NCI-H2171 (cell line): ENCODE data around the gene FOXN3.
A peak's percentile ranks its signal among the peaks of the same experiment; 100 is the strongest.

Experiments
- DNase-seq: peaks from one replicate; lab custom pipeline; 2025; lab: John Stamatoyannopoulos, UW

The FOXN3 gene

DNA sequence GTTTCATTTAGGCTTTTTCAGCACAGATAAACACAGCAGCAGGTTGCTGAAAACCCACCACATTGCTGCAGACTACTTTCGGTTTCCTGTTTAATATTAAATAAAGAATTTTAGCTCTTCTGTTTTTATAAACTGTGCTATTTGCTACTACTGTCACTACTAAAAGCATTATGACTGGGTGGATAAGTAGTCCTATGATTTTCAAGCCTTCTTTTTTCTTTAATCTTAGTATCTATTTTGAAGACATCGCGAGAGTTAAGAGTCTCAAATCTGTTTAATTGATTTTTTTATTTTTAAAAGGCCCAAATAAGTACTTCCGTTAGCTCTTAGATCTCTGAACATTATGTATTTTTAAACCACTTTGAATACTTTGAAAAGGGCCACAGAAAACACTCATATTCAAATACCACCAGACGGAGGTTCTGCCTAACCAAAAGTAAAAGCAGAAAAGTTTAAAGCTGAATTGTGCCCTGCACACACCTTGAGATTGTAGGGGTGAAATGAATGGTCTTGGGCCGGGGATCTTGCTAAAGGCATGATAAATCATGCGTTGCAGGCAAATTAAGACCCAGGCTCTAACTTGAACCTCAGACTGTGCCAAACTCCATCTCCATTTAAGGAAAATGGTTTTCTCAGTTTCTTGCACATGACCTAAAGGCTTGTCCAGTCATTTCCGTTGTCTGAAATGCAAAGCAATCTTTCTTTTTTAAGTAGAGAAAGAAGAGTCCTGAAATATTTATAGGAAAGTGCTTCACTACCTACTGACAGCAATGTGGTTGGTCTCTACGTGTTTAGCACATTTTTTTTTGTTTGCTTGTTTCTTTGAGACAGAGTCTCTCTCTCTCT lies 13.6 kb upstream of the FOXN3 start:
- no peak for DNase-seq

DNA sequence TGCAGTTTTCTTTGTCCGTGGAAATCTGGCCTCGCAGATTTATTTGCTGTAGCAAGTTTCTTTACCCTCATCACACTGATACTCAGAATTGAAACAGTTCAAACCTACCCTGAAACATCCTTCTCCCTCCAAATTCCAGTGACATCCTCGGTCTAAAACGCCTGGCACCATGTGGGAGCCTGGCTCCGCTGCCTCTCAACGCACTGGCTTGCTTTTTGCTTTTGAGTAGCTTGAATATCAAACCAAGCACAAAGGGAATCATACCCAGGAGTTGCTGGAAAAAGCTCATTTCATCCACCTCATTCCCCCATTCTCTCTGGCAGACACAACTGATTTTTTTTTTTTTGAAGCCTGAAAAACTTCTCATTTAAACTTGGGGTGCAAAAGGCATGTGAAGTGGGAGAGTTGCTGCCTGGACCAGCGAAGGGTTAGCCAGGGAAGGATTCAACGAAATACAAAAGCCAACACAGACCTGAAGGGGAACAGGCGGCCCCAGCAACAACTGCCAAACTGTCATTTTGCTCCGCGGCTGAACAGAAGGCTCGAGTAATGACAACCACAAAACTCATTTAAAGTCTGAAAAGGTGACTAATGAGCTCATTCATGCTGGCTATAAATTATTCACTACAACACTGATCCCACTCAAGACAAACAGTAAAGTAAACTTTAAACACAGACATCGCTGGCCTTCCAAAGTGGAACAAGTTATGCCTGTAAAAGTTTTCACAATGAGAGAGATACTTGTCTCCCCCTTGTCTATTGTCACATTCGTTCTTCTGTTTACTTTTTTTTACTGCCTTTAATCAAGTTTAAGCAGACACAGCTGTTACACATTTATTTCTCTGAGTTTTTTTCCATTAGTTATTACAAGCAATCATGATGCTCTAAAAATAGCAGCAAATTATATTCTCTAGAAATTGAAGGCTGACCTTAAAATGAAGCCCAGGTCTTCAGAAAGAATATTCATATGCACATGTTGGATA lies 12.5 kb upstream of the FOXN3 start:
- DNase-seq = peak; percentile 58

DNA sequence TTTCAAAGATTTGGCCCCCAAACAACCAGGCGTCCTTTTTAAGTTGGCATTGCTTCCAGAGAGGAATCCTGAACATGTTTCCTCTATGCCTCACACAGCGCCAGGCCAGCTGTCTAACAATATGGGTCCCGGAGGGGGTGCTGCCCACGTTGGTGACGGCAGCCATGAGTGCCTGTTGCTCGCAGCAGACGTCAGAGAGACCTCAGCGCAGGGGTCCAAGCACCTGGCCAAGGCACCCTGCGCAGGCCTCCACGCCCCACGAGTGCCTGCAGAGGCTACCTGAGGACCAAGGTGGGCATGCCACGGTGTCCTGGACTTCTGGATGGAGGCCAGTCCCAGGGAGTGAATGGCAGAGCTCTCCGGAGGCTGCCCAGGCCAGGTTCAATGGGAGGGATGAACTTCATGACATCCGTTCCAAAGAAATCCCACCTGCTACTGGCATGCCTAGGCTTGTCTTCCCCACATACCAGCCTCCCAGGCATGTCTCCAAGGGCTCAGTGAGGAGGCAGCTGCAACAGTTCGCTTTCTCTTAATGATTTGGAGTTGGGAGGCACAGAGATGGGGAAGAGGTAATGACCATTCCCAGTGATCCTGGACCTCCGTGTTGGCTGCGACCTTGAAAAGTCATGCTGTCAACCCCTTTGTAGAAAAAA lies 11.6 kb upstream of the FOXN3 start:
- peak; percentile 92 for DNase-seq

GRCh38 chr14:89428173-89428523 lies 11.1 kb upstream of the FOXN3 start:
- DNase-seq = no peak

GRCh38 chr14:89427426-89428172 lies 10.6 kb upstream of the FOXN3 start:
- no peak for DNase-seq

GRCh38 chr14:89425931-89426330 lies 8.9 kb upstream of the FOXN3 start:
- no peak for DNase-seq

GRCh38 chr14:89424241-89424640 lies 7.2 kb upstream of the FOXN3 start:
- no peak for DNase-seq

GRCh38 chr14:89422952-89423345 lies 5.9 kb upstream of the FOXN3 start:
- DNase-seq = no peak

GRCh38 chr14:89422181-89422951 lies 5.3 kb upstream of the FOXN3 start:
- DNase-seq = no peak

DNA sequence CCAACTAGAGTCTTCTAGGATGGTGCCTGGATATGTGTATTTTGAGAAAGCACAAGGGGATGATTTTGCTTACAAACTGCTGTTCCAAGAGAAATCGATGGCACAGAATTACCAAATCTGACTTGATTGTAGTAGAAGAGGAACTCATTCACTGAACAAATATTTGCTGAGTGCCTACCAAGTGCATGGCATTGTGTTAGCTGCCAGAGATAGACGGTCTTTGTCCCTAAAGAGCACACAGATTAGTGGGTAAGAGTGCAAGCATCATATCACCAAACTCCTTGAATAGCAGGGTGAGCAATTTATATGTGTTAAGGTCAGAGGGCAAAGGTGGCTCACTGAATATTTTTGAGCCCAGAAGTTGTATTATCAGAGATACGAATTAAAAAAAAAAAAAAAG lies 3.5 kb upstream of the FOXN3 start:
- DNase-seq = no peak

DNA sequence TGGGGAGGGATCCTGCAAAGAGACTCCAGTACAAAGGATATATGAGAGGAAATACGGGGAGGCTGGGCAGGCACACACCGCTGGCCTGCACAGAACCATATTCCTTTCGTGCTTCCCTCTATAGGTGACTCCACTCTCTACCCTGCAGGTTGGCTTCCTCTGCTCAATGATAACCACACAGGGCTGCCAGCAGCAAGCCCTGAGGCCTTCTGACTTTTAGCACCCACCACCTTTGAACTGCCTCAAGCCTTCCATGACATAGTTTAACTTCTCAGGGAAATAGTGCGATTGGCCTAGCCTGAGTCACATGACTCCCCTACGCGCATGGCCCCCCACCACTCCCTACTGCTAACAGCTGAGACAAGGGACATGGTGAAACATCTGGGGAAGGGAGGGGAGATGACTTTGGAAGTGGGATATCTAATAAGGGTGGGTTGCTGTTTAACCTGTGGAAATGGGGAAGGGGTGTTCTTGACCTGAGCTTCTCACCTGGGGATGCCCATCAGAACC lies 3.0 kb upstream of the FOXN3 start:
- no peak for DNase-seq

DNA sequence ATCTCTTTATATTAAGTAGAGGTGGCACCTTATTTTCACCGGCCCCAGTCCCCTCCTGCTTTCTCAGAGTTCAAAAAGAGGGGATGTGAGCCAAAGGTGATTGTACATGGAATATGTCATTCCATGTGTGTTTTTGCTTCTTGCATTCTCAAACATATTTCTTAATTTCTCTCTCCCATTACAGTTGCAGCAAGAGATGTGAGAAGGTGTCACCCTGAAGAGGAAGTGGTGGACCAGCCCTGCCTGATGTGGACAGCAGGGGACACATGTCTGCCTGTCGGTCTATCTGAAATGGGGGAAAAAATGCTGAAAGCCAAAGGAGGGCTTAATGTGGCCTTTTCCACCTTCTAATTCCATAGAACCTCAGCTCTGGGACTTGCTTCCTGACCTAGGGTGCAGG lies 1.9 kb upstream of the FOXN3 start:
- no peak for DNase-seq

DNA sequence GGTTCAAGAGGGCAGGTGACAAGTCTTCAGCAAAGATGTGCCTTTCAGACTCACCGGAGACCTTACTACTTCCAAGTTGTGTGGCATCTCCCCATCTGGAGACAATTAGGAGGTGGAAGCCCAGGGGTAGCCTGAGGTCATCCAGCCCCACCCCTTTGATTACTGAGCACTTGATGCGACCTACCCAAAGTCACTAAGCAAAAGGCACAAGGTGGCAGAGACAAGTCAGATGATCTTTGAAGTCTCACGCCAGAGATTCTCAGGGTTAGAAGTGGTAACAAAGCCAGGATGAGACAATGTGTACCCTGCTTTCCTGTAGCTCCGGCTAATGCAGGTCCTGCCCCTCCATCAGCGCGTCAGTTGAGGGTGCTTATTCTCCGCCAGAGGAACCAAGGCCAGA lies 1.4 kb upstream of the FOXN3 start:
- DNase-seq = no peak

DNA sequence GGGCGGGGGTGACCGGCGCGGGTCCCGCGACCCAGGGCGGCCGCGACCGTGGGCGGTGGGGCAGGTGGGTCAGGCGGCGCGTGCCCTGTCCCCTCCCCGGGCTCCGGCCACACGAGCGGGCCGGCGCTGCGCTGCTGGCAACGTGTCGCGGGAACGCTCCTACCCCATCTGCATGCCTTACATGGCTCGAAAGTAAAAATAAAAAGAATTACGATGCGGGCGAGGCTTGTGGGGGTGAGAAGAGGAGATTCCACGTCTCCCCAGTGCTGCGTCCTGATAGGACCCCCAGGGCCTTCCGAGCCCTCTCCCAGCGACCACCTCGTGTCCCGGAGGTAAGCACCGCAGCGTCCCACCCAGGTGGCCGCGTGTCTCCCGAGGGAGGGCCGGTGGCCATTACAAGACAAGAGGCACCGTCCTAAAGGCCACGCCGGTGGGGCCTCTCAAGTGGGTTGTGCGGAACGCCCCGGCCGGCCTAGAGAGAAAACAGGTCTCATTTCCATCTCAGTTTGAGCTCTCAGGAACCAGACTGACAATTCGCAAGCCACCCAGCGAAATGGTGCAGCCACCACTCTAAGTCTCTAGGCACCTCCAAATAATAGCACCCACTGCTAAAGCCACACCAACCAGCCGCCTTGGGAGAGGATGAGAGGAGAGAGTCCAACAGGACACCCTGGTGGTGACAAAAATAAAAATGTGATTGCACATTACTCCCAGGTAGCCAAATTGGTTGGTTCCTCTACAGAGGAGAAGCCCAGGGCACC lies 612 bp upstream of the FOXN3 start:
- DNase-seq = peak; percentile 67

- DNase-seq = peak; percentile 74
Observed at GRCh38 chr14:89416002-89416995, 734 bp downstream of the FOXN3 start.

DNA sequence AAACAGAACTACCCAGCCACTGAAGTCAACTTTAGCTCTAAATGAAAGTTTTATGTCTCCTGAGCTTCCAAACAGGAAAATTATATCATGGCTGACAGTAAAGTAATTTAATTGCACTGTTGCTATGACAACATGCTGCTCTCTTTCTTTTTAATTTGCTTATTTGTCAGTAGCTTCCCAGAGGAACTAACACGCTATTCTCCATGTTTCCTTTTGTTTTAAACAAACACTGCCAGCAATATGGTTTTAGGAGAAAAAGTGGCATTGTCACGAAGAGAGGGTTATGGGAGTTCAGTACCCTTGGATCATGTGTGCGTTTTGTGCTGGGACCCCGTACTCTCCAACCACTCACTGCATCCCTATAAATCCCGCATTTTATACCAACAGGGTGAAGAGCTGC lies 1.9 kb downstream of the FOXN3 start:
- DNase-seq = no peak

DNA sequence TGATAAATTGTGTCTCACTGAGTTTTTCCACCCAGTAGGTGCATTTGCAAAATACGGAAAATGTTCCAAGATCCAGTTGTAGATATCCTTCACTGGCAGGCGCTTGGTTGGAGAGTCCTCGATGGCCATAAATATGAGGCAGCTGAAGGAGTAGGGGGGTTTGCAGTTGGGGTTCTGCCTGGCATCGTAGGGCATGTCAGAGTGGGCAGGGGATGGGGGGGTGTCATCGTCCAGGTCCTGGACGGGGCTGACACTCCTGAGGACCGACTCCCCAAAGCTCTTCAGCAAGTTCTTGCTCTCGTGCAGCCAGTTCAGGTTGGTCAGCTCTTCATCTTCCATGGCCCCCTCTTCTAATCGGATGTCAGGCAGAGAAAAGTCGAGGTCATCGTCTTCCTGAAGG lies 5.1 kb downstream of the FOXN3 start:
- no peak for DNase-seq

- DNase-seq = no peak
Observed at GRCh38 chr14:89409961-89410360, 7.1 kb downstream of the FOXN3 start.
